ENCODE data around the gene ARPC1B. TPM values are rescaled to one million over a fixed set of nuclear protein-coding genes. Genes with fewer than 3 reads are reported as not detected.
A peak's percentile ranks its signal among the peaks of the same experiment; 100 is the strongest.

ARPC1B gene
- total and polyA plus RNA-seq, 2 experiments from 2014 or later = 101 to 132 TPM

DNA sequence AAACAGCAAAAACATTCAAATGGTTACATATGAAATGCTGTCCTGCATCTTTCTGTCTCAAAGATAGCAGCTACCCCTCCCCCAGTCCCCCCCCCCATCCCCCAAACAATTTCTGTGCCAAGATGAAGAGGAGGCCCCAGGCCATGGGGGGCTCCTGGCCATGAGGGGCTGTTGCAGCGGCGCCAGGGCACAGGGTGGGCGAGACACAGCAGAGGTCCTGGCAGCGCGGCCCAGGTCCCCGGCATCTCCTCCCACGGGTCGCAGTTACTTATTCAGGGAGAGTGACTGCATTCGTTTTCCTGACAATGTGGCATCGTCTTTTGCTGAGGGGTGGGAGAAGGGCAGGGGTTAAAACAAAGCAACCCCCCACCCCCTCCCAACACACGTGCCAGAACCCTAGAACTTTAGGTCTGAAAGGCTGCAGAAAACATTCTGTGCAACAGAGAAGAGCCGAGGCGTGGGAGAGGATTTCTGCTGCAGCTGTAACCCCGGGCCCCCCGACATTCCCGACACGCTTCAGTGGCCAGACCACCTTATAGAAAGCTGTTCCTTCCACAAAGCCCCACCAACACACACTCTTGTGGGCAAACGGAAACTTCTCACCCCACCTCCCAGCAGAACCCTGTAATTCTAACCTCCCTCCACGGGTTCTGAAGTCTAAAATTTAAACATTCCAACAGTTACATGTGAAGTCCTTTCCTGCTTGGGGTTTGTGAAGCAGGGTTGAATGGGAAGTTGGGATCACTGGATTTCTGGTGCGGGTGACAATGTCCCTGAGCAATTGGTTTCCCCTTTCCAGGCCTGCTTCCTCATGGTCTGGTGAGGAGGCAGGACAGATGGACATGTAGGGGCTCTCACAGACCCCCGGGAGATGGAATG, 22.1 kb downstream of the ARPC1B start:
- Mint-ChIP-seq H3K9me3 (no peaks in the 10 kb centered on the region), H3K27ac (no peak overlapping the region), H3K27me3 (ENCODE audit: insufficient read depth, low read depth, poor library complexity) (peaks cover 44% of the 10 kb centered on the region), H3K4me3 (no peak overlapping the region), H3K36me3 (ENCODE audit: low read depth) (peaks cover 71% of the 10 kb centered on the region), H3K4me1 (peaks cover 16% of the 10 kb centered on the region)
- Histone ChIP-seq H3K4me3 (no peak overlapping the region), H4K20me1 (replicated peaks; ENCODE audit: insufficient read depth) (peaks cover 30% of the 10 kb centered on the region), H3K79me2 (replicated peaks; ENCODE audit: insufficient read depth) (no peaks in the 10 kb centered on the region), H3K9me2 (ENCODE audit: insufficient read depth) (no peaks in the 10 kb centered on the region), H3K36me3 (ENCODE audit: insufficient read depth) (peaks cover 29% of the 10 kb centered on the region), H2AFZ (no peak overlapping the region), H3K4me1 (ENCODE audit: insufficient read depth) (peaks cover 5% of the 10 kb centered on the region; the same call in 1 of the 2 replicates), H3K27ac (ENCODE audit: low read depth) (peak overlapping the region; percentile 63), H3K27me3 (ENCODE audit: insufficient read depth) (no peaks in the 10 kb centered on the region), H3K4me2 (no peak overlapping the region), H3F3A (replicated peaks; ENCODE audit: low read depth) (peaks cover 43% of the 10 kb centered on the region)
- TF ChIP-seq POLR2AphosphoS5 (IDR thresholded peaks at IDR 0.05; ENCODE audit: low read depth) = peak; percentile 12; the same call in 1 of the 2 replicates
- TF ChIP-seq EZH2phosphoT487 (IDR thresholded peaks at IDR 0.05; ENCODE audit: unreplicated experiment) = no peak
- no peak for DNase-seq (ENCODE audit: low spot score)
- no peak for ATAC-seq

DNA sequence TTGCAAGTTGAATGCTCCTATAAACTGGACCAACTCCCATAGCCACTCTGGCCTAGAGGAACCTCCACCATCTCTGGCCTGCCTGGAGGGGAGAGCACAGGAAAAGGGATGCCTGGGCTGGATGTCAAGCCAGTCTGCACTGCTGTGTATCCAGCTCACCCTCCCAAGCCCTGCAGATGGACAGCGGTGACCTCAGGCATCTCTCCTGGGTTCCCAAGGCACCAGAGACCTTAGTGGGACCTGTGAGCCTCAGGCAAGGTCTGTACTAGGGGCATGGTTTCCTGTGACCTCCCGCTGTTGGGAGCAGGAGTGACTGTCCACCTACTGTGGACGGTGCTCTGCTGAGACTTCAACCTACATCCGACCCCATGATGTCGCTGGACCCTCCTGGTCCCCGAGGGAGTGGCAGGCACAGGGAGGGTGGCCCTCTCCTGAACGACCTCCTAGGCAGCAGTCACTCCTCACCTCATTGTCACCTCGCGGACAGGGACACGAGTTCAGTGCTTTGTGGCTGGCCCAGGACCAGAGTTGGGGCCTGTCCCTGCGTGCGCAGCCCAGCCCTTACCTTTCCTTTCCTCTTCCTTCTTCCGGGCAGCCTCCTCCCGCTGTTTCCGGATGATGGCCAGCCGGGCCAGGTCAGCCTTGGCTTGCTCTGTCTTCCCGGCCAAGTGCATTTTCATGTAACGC, 22.9 kb downstream of the ARPC1B start:
- H3K9me3 Mint-ChIP-seq = no peaks in the 10 kb centered on the region
- H3K27ac Mint-ChIP-seq = no peak overlapping the region
- H3K9me2 ChIP-seq (ENCODE audit: insufficient read depth) = no peaks in the 10 kb centered on the region
- no peak overlapping the region for H3K4me2 ChIP-seq
- peaks cover 31% of the 10 kb centered on the region for H3K36me3 ChIP-seq (ENCODE audit: insufficient read depth)
- H3K27me3 Mint-ChIP-seq (ENCODE audit: insufficient read depth, low read depth, poor library complexity) = peaks cover 44% of the 10 kb centered on the region
- H3K79me2 ChIP-seq (replicated peaks; ENCODE audit: insufficient read depth) = no peaks in the 10 kb centered on the region
- ATAC-seq (no peak), DNase-seq (ENCODE audit: low spot score) (no peak)
- H3K4me1 ChIP-seq (ENCODE audit: insufficient read depth) = peaks cover 5% of the 10 kb centered on the region; the same call in 1 of the 2 replicates
- no peak overlapping the region for H3K4me3 ChIP-seq
- H3K27ac ChIP-seq (ENCODE audit: low read depth) = peak overlapping the region; percentile 63; the same call in 1 of the 2 replicates
- peaks cover 14% of the 10 kb centered on the region for H3K4me1 Mint-ChIP-seq
- no peak overlapping the region for H2AFZ ChIP-seq
- H3F3A ChIP-seq (replicated peaks; ENCODE audit: low read depth) = peaks cover 36% of the 10 kb centered on the region
- H3K27me3 ChIP-seq (ENCODE audit: insufficient read depth) = no peaks in the 10 kb centered on the region
- peaks cover 78% of the 10 kb centered on the region for H3K36me3 Mint-ChIP-seq (ENCODE audit: low read depth)
- peaks cover 30% of the 10 kb centered on the region for H4K20me1 ChIP-seq (replicated peaks; ENCODE audit: insufficient read depth)
- H3K4me3 Mint-ChIP-seq = no peak overlapping the region; the same call in 2 of the 3 replicates
- TF ChIP-seq POLR2AphosphoS5 (IDR thresholded peaks at IDR 0.05; ENCODE audit: low read depth) (no peak), NANOG (IDR thresholded peaks at IDR 0.05; ENCODE audit: borderline replicate concordance) (no peak), CREB1 (CRISPR knock-in tag; IDR thresholded peaks at IDR 0.05; ENCODE audit: low read depth) (no peak), ZNF114 (CRISPR knock-in tag; IDR thresholded peaks at IDR 0.05) (no peak), STAT1 (IDR thresholded peaks at IDR 0.05; ENCODE audit: unreplicated experiment) (no peak), JUNB (IDR thresholded peaks at IDR 0.05; ENCODE audit: unreplicated experiment) (no peak), EZH2phosphoT487 (IDR thresholded peaks at IDR 0.05; ENCODE audit: unreplicated experiment) (no peak)
- TF ChIP-seq, protein P1, sequence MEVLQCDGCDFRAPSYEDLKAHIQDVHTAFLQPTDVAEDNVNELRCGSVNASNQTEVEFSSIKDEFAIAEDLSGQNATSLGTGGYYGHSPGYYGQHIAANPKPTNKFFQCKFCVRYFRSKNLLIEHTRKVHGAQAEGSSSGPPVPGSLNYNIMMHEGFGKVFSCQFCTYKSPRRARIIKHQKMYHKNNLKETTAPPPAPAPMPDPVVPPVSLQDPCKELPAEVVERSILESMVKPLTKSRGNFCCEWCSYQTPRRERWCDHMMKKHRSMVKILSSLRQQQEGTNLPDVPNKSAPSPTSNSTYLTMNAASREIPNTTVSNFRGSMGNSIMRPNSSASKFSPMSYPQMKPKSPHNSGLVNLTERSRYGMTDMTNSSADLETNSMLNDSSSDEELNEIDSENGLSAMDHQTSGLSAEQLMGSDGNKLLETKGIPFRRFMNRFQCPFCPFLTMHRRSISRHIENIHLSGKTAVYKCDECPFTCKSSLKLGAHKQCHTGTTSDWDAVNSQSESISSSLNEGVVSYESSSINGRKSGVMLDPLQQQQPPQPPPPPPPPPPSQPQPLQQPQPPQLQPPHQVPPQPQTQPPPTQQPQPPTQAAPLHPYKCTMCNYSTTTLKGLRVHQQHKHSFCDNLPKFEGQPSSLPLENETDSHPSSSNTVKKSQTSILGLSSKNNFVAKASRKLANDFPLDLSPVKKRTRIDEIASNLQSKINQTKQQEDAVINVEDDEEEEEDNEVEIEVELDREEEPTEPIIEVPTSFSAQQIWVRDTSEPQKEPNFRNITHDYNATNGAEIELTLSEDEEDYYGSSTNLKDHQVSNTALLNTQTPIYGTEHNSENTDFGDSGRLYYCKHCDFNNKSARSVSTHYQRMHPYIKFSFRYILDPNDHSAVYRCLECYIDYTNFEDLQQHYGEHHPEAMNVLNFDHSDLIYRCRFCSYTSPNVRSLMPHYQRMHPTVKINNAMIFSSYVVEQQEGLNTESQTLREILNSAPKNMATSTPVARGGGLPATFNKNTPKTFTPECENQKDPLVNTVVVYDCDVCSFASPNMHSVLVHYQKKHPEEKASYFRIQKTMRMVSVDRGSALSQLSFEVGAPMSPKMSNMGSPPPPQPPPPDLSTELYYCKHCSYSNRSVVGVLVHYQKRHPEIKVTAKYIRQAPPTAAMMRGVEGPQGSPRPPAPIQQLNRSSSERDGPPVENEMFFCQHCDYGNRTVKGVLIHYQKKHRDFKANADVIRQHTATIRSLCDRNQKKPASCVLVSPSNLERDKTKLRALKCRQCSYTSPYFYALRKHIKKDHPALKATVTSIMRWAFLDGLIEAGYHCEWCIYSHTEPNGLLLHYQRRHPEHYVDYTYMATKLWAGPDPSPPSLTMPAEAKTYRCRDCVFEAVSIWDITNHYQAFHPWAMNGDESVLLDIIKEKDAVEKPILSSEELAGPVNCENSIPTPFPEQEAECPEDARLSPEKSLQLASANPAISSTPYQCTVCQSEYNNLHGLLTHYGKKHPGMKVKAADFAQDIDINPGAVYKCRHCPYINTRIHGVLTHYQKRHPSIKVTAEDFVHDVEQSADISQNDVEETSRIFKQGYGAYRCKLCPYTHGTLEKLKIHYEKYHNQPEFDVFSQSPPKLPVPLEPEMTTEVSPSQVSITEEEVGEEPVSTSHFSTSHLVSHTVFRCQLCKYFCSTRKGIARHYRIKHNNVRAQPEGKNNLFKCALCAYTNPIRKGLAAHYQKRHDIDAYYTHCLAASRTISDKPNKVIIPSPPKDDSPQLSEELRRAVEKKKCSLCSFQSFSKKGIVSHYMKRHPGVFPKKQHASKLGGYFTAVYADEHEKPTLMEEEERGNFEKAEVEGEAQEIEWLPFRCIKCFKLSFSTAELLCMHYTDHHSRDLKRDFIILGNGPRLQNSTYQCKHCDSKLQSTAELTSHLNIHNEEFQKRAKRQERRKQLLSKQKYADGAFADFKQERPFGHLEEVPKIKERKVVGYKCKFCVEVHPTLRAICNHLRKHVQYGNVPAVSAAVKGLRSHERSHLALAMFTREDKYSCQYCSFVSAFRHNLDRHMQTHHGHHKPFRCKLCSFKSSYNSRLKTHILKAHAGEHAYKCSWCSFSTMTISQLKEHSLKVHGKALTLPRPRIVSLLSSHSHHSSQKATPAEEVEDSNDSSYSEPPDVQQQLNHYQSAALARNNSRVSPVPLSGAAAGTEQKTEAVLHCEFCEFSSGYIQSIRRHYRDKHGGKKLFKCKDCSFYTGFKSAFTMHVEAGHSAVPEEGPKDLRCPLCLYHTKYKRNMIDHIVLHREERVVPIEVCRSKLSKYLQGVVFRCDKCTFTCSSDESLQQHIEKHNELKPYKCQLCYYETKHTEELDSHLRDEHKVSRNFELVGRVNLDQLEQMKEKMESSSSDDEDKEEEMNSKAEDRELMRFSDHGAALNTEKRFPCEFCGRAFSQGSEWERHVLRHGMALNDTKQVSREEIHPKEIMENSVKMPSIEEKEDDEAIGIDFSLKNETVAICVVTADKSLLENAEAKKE (CRISPR knock-in tag; IDR thresholded peaks at IDR 0.05) = no peak
- TF ChIP-seq, protein P2, sequence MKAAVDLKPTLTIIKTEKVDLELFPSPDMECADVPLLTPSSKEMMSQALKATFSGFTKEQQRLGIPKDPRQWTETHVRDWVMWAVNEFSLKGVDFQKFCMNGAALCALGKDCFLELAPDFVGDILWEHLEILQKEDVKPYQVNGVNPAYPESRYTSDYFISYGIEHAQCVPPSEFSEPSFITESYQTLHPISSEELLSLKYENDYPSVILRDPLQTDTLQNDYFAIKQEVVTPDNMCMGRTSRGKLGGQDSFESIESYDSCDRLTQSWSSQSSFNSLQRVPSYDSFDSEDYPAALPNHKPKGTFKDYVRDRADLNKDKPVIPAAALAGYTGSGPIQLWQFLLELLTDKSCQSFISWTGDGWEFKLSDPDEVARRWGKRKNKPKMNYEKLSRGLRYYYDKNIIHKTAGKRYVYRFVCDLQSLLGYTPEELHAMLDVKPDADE (IDR thresholded peaks at IDR 0.05) = no peak

Data from GM23338 (cell line).